Mesendoderm (in vitro differentiated cells): ENCODE data around the gene FMOD.
A peak's percentile ranks its signal among the peaks of the same experiment; 100 is the strongest.

Source experiments
- DNase-seq: peaks from one replicate; pipeline ENCODE4 v3.0.0; 2013
- H2AK5ac ChIP-seq: 2 replicates; pipeline ENCODE4 v1.6.1; 2013; ENCODE audit warnings: low read length, inconsistent platforms
- H2BK120ac ChIP-seq: 2 replicates; pipeline ENCODE4 v1.6.1; 2013; ENCODE audit warnings: low read depth, mild to moderate bottlenecking, low read length, moderate library complexity, mixed read lengths
- H2BK15ac ChIP-seq: replicated peaks from 2 replicates; pipeline ENCODE4 v1.6.1; 2013; ENCODE audit warnings: low read depth, mild to moderate bottlenecking, moderate library complexity
- H2BK5ac ChIP-seq: 2 replicates; pipeline ENCODE4 v1.6.1; 2013; ENCODE audit warnings: low read length, inconsistent platforms
- H3K18ac ChIP-seq: 2 replicates; pipeline ENCODE4 v1.6.1; 2013; ENCODE audit warnings: mild to moderate bottlenecking, low read length, mixed read lengths
- H3K23ac ChIP-seq: one replicate; pipeline ENCODE4 v1.6.1; 2013; ENCODE audit warnings: low read length
- H3K27ac ChIP-seq: 2 replicates; pipeline ENCODE4 v1.5.1; 2013; ENCODE audit warnings: low read depth, mild to moderate bottlenecking, inconsistent platforms, low read length, moderate library complexity
- H3K27me3 ChIP-seq: 2 replicates; pipeline ENCODE4 v1.6.1; 2013; ENCODE audit warnings: low read length, control low read depth, mild to moderate bottlenecking, inconsistent platforms; ENCODE audit not compliant: insufficient read depth, poor library complexity
- H3K36me3 ChIP-seq: 2 replicates; pipeline ENCODE4 v1.6.1; 2013; ENCODE audit warnings: low read length, inconsistent platforms; ENCODE audit not compliant: control insufficient read depth, insufficient read depth
- H3K4ac ChIP-seq: one replicate; pipeline ENCODE4 v1.6.1; 2013; ENCODE audit warnings: low read depth, mild to moderate bottlenecking, low read length, moderate library complexity
- H3K4me1 ChIP-seq: 2 replicates; pipeline ENCODE4 v1.6.1; 2013; ENCODE audit warnings: low read depth, low read length, inconsistent platforms; ENCODE audit not compliant: control insufficient read depth
- H3K4me2 ChIP-seq: 2 replicates; pipeline ENCODE4 v1.6.1; 2013; ENCODE audit warnings: low read length
- H3K4me3 ChIP-seq: 2 replicates; pipeline ENCODE4 v1.5.1; 2013; ENCODE audit warnings: mild to moderate bottlenecking, low read length
- H3K56ac ChIP-seq: one replicate; pipeline ENCODE4 v1.6.1; 2013; ENCODE audit warnings: low read length
- H3K79me1 ChIP-seq: 2 replicates; pipeline ENCODE4 v1.6.1; 2013; ENCODE audit warnings: low read length, inconsistent platforms
- H3K79me2 ChIP-seq: 2 replicates; pipeline ENCODE4 v1.6.1; 2013; ENCODE audit warnings: mild to moderate bottlenecking, low read length; ENCODE audit not compliant: control insufficient read depth, insufficient read depth
- H3K9ac ChIP-seq: 2 replicates; pipeline ENCODE4 v1.6.1; 2013; ENCODE audit warnings: low read length, inconsistent platforms
- H4K5ac ChIP-seq: one replicate; pipeline ENCODE4 v1.6.1; 2013; ENCODE audit warnings: low read length
- H4K8ac ChIP-seq: one replicate; pipeline ENCODE4 v1.6.1; 2013; ENCODE audit warnings: low read depth, mild to moderate bottlenecking, control low read depth, low read length, moderate library complexity
- WGBS: extraction: QIAGEN DNeasy Blood & Tissue Kit; methylation state at CpG from one replicate; pipeline ENCODE4 v1.1.7; 2013; ENCODE audit warnings: low lambda C conversion rate, missing lambda C conversion rate; ENCODE audit not compliant: insufficient coverage; ENCODE audit errors: extremely low coverage; 5-methylcytosine and 5-hydroxymethylcytosine counted together

The FMOD gene

GRCh38 chr1:203322500-203323179 lies 28.3 kb downstream of the FMOD start:
- H3K27me3 ChIP-seq: no peaks in the 10 kb centered on the region
- H3K79me1 ChIP-seq: no peaks in the 10 kb centered on the region
- no peak overlapping the region for H2AK5ac ChIP-seq
- H3K9ac ChIP-seq: no peak overlapping the region
- no peak overlapping the region for H4K5ac ChIP-seq
- no peak overlapping the region for H4K8ac ChIP-seq
- no peak overlapping the region for H2BK120ac ChIP-seq
- H2BK15ac ChIP-seq: no peak overlapping the region
- no peak overlapping the region for H2BK5ac ChIP-seq
- no peak overlapping the region for H3K4ac ChIP-seq
- H3K4me1 ChIP-seq: peaks cover 5% of the 10 kb centered on the region
- no peak overlapping the region for H3K4me3 ChIP-seq
- H3K27ac ChIP-seq: no peak overlapping the region
- no peak overlapping the region for H3K56ac ChIP-seq
- no peak for DNase-seq
- no peak overlapping the region for H3K4me2 ChIP-seq
- H3K36me3 ChIP-seq: no peaks in the 10 kb centered on the region
- no peak overlapping the region for H3K23ac ChIP-seq
- H3K79me2 ChIP-seq: no peaks in the 10 kb centered on the region
- no peak overlapping the region for H3K18ac ChIP-seq

- no CpG with 5 or more reads among the region's 6 CpGs for WGBS
These were observed 29.5 kb downstream of the FMOD start for GRCh38 chr1:203321273-203322052.

GRCh38 chr1:203320591-203321272 lies 30.2 kb downstream of the FMOD start:
- no CpG with 5 or more reads among the region's 6 CpGs for WGBS
- peak; percentile 67 for DNase-seq
- H3K4me1 ChIP-seq: peaks cover 6% of the 10 kb centered on the region

More at GRCh38 chr1:203321273-203322052, 29.5 kb downstream of the FMOD start:
- H4K8ac ChIP-seq: no peak overlapping the region
- H3K79me1 ChIP-seq: no peaks in the 10 kb centered on the region
- H3K27me3 ChIP-seq: no peaks in the 10 kb centered on the region
- no peak overlapping the region for H3K27ac ChIP-seq
- no peak overlapping the region for H3K9ac ChIP-seq
- H2BK5ac ChIP-seq: no peak overlapping the region
- no peaks in the 10 kb centered on the region for H3K79me2 ChIP-seq
- H3K36me3 ChIP-seq: no peaks in the 10 kb centered on the region
- H3K4me3 ChIP-seq: no peak overlapping the region
- no peak overlapping the region for H3K23ac ChIP-seq
- DNase-seq: no peak
- no peak overlapping the region for H2BK15ac ChIP-seq
- no peak overlapping the region for H3K4ac ChIP-seq
- no peak overlapping the region for H3K56ac ChIP-seq
- no peak overlapping the region for H2AK5ac ChIP-seq
- no peak overlapping the region for H3K4me2 ChIP-seq
- no peak overlapping the region for H2BK120ac ChIP-seq
- no peak overlapping the region for H4K5ac ChIP-seq
- no peak overlapping the region for H3K18ac ChIP-seq
- H3K4me1 ChIP-seq: peaks cover 6% of the 10 kb centered on the region

GRCh38 chr1:203318229-203318517 lies 32.7 kb downstream of the FMOD start:
- Histone ChIP-seq H3K27me3 (no peaks in the 10 kb centered on the region), H3K4me3 (no peak overlapping the region), H4K5ac (no peak overlapping the region), H3K23ac (no peak overlapping the region), H2AK5ac (no peak overlapping the region), H3K27ac (no peak overlapping the region), H2BK15ac (no peak overlapping the region), H3K4ac (no peak overlapping the region), H2BK120ac (no peak overlapping the region), H3K79me1 (no peaks in the 10 kb centered on the region), H2BK5ac (no peak overlapping the region), H3K4me1 (peaks cover 6% of the 10 kb centered on the region), H3K79me2 (no peaks in the 10 kb centered on the region), H4K8ac (no peak overlapping the region), H3K36me3 (no peaks in the 10 kb centered on the region), H3K9ac (no peak overlapping the region), H3K56ac (no peak overlapping the region), H3K18ac (no peak overlapping the region), H3K4me2 (no peak overlapping the region)
- WGBS: no CpG with 5 or more reads among the region's 1 CpG
- no peak for DNase-seq

More at GRCh38 chr1:203320591-203321272, 30.2 kb downstream of the FMOD start:
- no peak overlapping the region for H3K4ac ChIP-seq
- no peaks in the 10 kb centered on the region for H3K36me3 ChIP-seq
- H3K79me2 ChIP-seq: no peaks in the 10 kb centered on the region
- H3K9ac ChIP-seq: no peak overlapping the region
- no peaks in the 10 kb centered on the region for H3K79me1 ChIP-seq
- H3K27me3 ChIP-seq: no peaks in the 10 kb centered on the region
- H3K4me3 ChIP-seq: no peak overlapping the region
- no peak overlapping the region for H3K56ac ChIP-seq
- H3K23ac ChIP-seq: no peak overlapping the region
- H4K8ac ChIP-seq: no peak overlapping the region
- no peak overlapping the region for H3K4me2 ChIP-seq
- H2BK120ac ChIP-seq: no peak overlapping the region
- H3K18ac ChIP-seq: no peak overlapping the region
- H3K27ac ChIP-seq: no peak overlapping the region
- H2BK15ac ChIP-seq: no peak overlapping the region
- H4K5ac ChIP-seq: no peak overlapping the region
- no peak overlapping the region for H2BK5ac ChIP-seq
- H2AK5ac ChIP-seq: no peak overlapping the region

- no peaks in the 10 kb centered on the region for H3K27me3 ChIP-seq
- H3K23ac ChIP-seq: no peak overlapping the region
- H3K56ac ChIP-seq: no peak overlapping the region
- H3K4me3 ChIP-seq: no peak overlapping the region
- H2AK5ac ChIP-seq: no peak overlapping the region
- H2BK15ac ChIP-seq: no peak overlapping the region
- H3K18ac ChIP-seq: no peak overlapping the region
- no peak overlapping the region for H3K4ac ChIP-seq
- no peak for DNase-seq
- no CpG with 5 or more reads among the region's 7 CpGs for WGBS
- H4K5ac ChIP-seq: no peak overlapping the region
- H2BK5ac ChIP-seq: no peak overlapping the region
- no peak overlapping the region for H3K4me2 ChIP-seq
- no peaks in the 10 kb centered on the region for H3K79me1 ChIP-seq
- no peak overlapping the region for H2BK120ac ChIP-seq
- no peak overlapping the region for H3K27ac ChIP-seq
- peaks cover 6% of the 10 kb centered on the region for H3K4me1 ChIP-seq
- no peak overlapping the region for H4K8ac ChIP-seq
- H3K9ac ChIP-seq: no peak overlapping the region
- H3K36me3 ChIP-seq: no peaks in the 10 kb centered on the region
- no peaks in the 10 kb centered on the region for H3K79me2 ChIP-seq
These were observed 33.3 kb downstream of the FMOD start for GRCh38 chr1:203317429-203318228.
